ENCODE data around the gene GRM5.
"Not testable (repeated sequence)": the region's sequence is repeated elsewhere in the genome, so short reads cannot be mapped to it uniquely, and the experiment has no call there.

The GRM5 gene

GRCh38 chr11:89065651-89066201 is at the start of gene GRM5:
Gene GRM5 (minus strand): TSS chr11:89065982. CDS start chr11:89047872, 18,110 bp downstream.
- not testable (repeated sequence) for H3K27ac ChIP-seq; DNase-seq (ENCODE audit: low read depth, low spot score)

GRCh38 chr11:89097956-89098355 is 32.2 kb upstream of the GRM5 start:
- not testable (repeated sequence) for DNase-seq (ENCODE audit: low read depth, low spot score); H3K27ac ChIP-seq

DNA sequence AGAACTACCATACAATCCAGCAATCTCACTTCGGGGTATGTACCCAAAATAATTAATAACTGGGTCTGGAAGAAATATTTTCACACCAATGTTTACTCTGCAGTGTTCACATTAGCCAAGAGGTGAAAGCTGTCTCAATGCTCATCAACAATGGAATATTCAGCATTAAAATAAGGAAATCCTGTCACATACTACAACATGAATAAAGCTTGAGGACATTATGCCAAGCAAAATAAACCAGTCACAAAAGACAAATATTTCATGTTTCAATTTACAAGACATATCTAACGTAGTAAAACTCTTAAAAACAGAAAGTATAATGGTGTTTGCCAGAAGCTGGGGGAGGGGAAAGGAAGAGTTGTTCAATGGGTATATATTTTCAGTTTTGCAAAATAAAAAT is 28.0 kb upstream of the GRM5 start:
- H3K27ac ChIP-seq; DNase-seq (ENCODE audit: low read depth, low spot score): not testable (repeated sequence)

GRCh38 chr11:89084951-89085350 is 19.2 kb upstream of the GRM5 start:
- not testable (repeated sequence) for DNase-seq (ENCODE audit: low read depth, low spot score)

GRCh38 chr11:89070911-89071310 is 5.1 kb upstream of the GRM5 start:
- not testable (repeated sequence) for H3K27ac ChIP-seq; DNase-seq (ENCODE audit: low read depth, low spot score)

More at GRCh38 chr11:89084951-89085350, 19.2 kb upstream of the GRM5 start:
- H3K27ac ChIP-seq, result not testable (repeated sequence)

DNA sequence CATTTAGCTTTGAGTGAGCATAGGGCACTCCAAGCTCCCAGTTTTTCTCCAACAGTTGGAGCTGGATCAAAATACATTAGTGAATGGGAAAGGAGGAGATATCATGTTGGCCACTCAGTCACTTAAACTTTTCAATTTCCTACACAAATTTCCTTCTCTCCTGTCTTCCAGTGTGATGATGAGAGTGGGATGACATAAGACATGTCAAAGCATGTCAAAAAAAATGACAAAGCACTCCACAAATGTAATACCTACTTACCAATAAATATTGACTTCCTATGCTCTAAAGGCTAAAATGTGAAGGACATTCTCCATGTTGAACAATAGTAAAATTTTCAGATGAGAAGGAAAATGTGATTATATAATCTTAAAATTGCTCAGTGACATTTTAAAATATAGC is 1.5 kb upstream of the GRM5 start:
- H3K27ac ChIP-seq, result no peak overlapping the region

GRCh38 chr11:89065066-89065465 is 716 bp downstream of the GRM5 start:
- no peak overlapping the region for H3K27ac ChIP-seq
- no peak for DNase-seq (ENCODE audit: low read depth, low spot score)

More for the DNA sequence above, 1.5 kb upstream of the GRM5 start:
- no peak for DNase-seq (ENCODE audit: low read depth, low spot score)

DNA sequence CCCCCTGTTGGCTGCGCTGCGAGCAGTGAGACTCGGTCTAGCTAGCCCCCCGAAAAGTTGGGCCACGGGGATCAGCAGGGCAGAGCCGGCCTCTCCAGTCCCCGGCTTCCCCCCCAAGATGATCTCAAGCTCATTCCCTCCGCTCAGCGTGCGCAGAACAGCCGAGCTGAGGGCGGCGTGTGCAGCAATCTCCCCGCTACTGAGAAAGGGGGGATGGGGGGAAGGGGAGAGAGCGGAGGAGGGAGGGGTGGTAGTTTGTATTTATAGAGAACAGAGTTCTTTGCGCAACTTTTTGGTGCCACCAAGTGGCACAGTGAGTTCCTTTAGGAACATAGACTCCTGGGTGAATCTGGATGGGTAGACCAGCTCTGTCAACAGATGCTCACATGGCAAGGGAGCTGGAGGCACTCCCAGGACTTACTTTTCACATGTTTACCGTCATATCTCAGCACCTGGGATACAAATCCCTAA is 2.3 kb downstream of the GRM5 start:
- not testable (repeated sequence) for H3K27ac ChIP-seq; DNase-seq (ENCODE audit: low read depth, low spot score)

DNA sequence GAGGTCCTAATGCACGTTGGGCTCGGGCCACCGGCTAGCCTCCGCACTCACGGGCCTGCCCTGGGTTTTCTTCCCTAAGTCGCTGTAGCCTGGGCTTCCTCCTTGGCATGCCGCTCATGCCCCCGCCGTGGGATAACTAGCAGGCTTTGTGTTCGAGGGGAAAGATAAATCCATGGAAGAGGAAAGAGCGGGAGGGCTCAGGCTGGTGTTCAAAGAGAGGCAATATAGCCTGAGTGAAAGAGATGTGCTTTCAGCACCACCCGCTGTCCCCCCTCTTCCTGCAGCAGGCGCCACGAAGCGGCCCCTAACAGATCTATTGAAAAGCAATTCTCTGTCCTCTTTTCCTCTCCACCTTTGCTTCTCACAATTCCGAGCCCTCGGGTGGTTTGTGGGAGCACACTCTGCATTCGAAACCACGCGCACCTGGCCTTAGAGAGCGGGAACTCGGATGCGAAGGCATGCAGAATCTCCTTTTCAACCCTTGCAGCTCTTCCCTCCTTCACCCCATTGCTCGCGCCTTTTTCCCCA is 2.9 kb downstream of the GRM5 start:
- not testable (repeated sequence) for DNase-seq (ENCODE audit: low read depth, low spot score); H3K27ac ChIP-seq

- not testable (repeated sequence) for DNase-seq (ENCODE audit: low read depth, low spot score); H3K27ac ChIP-seq
Observed at GRCh38 chr11:89061839-89062238, 3.9 kb downstream of the GRM5 start.

DNA sequence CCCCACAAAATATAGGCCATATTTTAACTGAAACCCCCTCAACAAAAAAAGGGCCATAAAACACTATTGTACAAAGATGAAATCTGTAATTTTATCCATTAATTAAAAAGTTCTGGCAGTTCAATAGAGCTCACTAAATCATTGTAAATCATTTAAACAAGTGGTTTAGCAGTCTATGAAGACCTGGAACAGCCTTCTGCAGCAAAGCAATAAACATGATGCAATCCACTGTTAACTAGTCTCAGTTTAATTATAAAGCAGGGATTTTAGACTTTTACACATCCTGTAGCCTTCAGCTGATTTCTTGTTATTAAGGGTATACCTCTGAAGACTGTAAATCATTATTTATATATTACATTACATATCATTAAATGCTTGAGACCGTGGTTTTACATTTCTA is 8.4 kb downstream of the GRM5 start:
- not testable (repeated sequence) for H3K27ac ChIP-seq; DNase-seq (ENCODE audit: low read depth, low spot score)

- no peak overlapping the region for H3K27ac ChIP-seq
- DNase-seq (ENCODE audit: low read depth, low spot score), result no peak
Observed at GRCh38 chr11:89052220-89052619, 13.6 kb downstream of the GRM5 start.

GRCh38 chr11:89047159-89047558 is 18.6 kb downstream of the GRM5 start:
- not testable (repeated sequence) for H3K27ac ChIP-seq; DNase-seq (ENCODE audit: low read depth, low spot score)

DNA sequence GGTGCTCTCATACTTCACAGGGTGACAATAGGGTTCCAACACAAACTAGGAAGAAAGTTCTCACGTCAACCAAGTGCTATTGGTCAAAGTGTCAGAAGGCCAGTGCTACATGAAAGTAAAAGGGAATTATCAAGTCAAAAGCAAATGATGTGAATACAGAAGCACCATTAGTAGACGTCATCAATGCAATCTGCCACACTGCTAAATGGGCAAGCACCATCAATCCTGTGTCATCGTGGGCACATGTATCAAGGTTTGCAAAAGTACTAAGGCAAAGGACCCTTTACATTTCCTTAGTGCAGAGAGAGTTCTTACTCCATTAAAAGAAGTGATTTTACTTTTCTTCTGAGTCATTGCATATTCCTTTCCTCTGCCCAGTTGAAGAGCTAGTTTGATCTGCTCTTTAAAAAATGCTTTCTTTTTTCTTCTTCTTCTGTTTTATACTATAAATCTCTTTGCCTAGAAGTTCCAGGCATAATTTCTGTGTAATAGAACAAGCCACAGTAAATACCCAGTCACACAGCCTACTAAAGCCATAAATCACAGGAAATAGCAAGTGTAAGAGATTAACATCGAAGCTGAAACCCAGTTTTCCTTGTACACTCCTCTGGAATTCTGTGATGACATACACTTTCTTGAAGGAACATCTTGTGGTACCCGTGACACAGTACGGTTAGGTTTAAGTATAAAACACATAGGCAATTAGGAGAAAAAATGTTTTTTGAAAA is 21.8 kb downstream of the GRM5 start:
- DNase-seq (ENCODE audit: low read depth, low spot score); H3K27ac ChIP-seq: not testable (repeated sequence)

GRCh38 chr11:89029671-89030070 is 36.1 kb downstream of the GRM5 start:
- DNase-seq (ENCODE audit: low read depth, low spot score); H3K27ac ChIP-seq: not testable (repeated sequence)

GRCh38 chr11:89021339-89021738 is 44.4 kb downstream of the GRM5 start:
- no peak overlapping the region for H3K27ac ChIP-seq
- DNase-seq (ENCODE audit: low read depth, low spot score), result no peak

DNA sequence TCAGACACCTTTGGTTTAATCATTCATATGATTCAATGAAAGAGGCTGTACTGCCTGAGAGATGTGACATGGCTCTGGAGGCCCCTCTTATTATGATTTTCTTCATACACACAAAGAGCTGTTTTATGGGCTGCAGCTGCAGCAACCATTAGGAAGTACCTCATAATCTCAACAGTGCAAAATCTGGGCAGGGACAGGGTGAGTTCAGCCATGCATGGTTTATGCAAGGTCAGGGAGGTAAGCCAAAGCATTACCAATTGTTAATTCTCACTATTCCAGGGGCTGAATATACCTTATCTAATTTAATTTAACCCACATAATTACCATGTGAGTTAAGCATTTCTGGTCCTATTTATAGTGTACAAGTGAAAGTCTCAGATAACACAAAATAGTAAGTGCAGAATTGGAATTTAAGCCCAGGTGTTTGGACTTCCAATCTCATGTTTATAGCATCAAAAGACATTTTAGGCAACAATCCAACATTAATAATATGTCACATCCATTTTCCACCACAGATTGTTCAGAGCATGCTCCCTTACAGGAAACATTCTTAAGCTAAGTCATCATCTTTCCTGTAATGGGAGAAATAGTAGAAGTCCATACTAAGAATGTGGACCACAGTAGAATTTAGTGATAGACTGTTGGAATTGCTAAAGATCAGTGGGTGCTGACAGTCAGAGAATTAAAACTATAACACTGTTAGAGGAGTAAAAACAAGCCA is 45.8 kb downstream of the GRM5 start:
- DNase-seq (ENCODE audit: low read depth, low spot score); H3K27ac ChIP-seq: not testable (repeated sequence)

DNA sequence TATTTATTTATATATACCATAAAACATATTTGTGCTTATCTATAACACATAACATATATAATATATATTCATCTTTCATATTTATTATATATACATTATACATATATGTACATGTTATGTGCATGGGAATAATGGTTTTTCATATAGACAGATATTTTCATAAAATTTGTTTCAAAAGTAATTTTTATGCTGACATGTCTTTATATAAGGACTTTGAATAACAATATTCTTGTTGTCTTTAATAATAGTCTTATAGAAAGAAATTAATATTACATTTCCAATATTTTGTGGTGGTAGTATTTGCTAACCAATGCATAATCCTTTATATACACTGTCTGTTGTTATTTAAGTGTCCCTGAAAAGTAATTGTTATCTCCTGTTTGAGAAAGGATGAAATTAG is 49.6 kb downstream of the GRM5 start:
- H3K27ac ChIP-seq, result no peak overlapping the region
- no peak for DNase-seq (ENCODE audit: low read depth, low spot score)

DNA sequence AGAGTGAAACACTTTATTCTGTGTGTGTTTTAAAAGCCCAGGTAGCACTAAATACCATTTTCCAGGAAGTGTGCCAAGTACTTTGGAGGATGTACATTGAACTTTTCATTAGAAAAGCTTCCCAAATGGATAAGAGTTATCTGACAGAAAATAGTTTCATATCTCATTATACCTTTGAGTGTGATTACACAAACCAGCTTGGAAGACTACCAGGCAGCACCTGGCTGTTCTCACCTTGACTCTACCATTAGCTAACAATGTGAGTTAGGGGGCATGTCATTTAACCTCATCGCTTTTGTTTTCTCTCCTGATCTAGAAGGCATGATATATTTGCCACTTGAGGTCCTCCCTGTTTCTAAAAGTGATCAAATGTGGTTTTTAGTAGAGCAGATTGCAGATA is 50.2 kb downstream of the GRM5 start:
- no peak for DNase-seq (ENCODE audit: low read depth, low spot score)
- H3K27ac ChIP-seq, result no peak overlapping the region

DNA sequence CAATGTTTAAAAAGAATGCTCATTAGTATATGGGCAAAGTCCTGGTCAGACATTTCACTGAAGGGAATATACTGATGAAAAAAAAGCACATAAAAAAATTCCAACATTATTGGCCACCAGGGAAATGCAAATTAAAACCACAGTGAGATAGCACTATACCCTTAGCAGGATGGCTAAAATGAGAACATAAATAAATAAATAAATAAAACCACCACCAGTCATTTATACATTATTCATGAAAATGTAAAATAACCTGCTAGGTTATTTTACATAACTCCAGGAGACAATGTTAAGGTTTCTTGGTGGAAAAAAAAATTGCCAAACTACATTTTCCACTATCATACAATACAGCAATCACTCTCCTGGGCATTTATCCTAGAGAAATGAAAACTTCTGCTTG is 64.9 kb downstream of the GRM5 start:
- not testable (repeated sequence) for DNase-seq (ENCODE audit: low read depth, low spot score)

DNA sequence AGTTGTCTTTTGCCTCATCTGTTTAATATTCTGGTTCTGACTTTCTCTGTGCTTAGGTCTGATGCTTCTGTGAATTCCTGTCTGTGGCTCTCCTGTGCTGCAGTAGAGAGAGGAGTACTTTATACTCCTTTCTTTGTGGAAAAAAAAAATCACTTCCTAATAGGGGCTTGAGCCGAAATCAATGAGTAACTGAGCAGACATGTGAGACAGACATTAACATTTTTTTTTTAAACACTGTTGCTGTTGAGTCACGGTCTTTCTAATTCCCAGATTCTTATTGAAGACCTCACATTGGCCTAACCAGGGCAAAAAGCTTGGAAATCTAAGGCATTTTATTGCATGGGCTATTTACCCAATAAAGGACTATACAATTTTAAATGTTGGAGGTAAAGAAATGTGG is 86.1 kb downstream of the GRM5 start:
- DNase-seq (ENCODE audit: low read depth, low spot score), result peak; percentile 0
- peak overlapping the region; percentile 42 for H3K27ac ChIP-seq

More for the DNA sequence above, 64.9 kb downstream of the GRM5 start:
- H3K27ac ChIP-seq, result not testable (repeated sequence)
